Activated naive CD8-positive, alpha-beta T cell treated with anti-CD3 and anti-CD28 coated beads for 36 hours (primary cell): ENCODE data around the gene CDSN. TPM values are rescaled to one million over a fixed set of nuclear protein-coding genes. Genes with fewer than 3 reads are reported as not detected.
"Not testable (repeated sequence)": the region's sequence is repeated elsewhere in the genome, so short reads cannot be mapped to it uniquely, and the experiment has no call there.

Experiments
- DNase-seq: peaks from one replicate; pipeline ENCODE4 v3.0.0; 2021
- H3K27ac Mint-ChIP-seq: one replicate; pipeline ENCODE4 v1.8.0; 2022; ENCODE audit warnings: mild to moderate bottlenecking, moderate library complexity, mixed read lengths
- H3K27me3 Mint-ChIP-seq: one replicate; pipeline ENCODE4 v1.8.0; 2022; ENCODE audit warnings: mild to moderate bottlenecking, mixed read lengths
- H3K36me3 Mint-ChIP-seq: one replicate; pipeline ENCODE4 v1.8.0; 2021; ENCODE audit warnings: mild to moderate bottlenecking, mixed read lengths
- H3K4me1 Mint-ChIP-seq: one replicate; pipeline ENCODE4 v1.8.0; 2021; ENCODE audit warnings: mixed read lengths
- H3K4me3 Mint-ChIP-seq: one replicate; pipeline ENCODE4 v1.8.0; 2022; ENCODE audit warnings: mild to moderate bottlenecking, moderate library complexity, mixed read lengths
- H3K9me3 Mint-ChIP-seq: one replicate; pipeline ENCODE4 v1.8.0; 2022; ENCODE audit warnings: mixed read lengths
- total RNA-seq, 2 experiments: library from RNA; stranded (reverse); gene quantifications; one replicate each; pipeline ENCODE4 v1.2.3, GENCODE V29; 2021

CDSN gene
- not detected for total RNA-seq

- H3K36me3 Mint-ChIP-seq: no peaks in the 10 kb centered on the region
- no peak for DNase-seq
- no peak within 1 kb of the TSS for H3K27ac Mint-ChIP-seq
- no peak within 1 kb of the TSS for H3K4me3 Mint-ChIP-seq
- no peaks in the 10 kb centered on the region for H3K27me3 Mint-ChIP-seq
- H3K9me3 Mint-ChIP-seq: no peaks in the 10 kb centered on the region
- H3K4me1 Mint-ChIP-seq: no peaks in the 10 kb centered on the region
Measured at GRCh38 chr6:31120151-31120915, at the start of gene CDSN. TSS of gene CDSN (minus strand) at chr6:31120446. CDS start at chr6:31120419, 27 bp downstream.

- Mint-ChIP-seq H3K27me3 (no peaks in the 10 kb centered on the region), H3K27ac (no peak overlapping the region), H3K9me3 (no peaks in the 10 kb centered on the region), H3K4me3 (no peak overlapping the region), H3K4me1 (peaks cover 5% of the 10 kb centered on the region), H3K36me3 (peaks cover 4% of the 10 kb centered on the region)
- no peak for DNase-seq
Measured at GRCh38 chr6:31169123-31169857, 49.0 kb upstream of the CDSN start.

- H3K4me3 Mint-ChIP-seq: no peak overlapping the region
- no peaks in the 10 kb centered on the region for H3K9me3 Mint-ChIP-seq
- DNase-seq: no peak
- H3K36me3 Mint-ChIP-seq: peaks cover 4% of the 10 kb centered on the region
- no peaks in the 10 kb centered on the region for H3K27me3 Mint-ChIP-seq
- peak overlapping the region; percentile 40 for H3K27ac Mint-ChIP-seq
- H3K4me1 Mint-ChIP-seq: peaks cover 11% of the 10 kb centered on the region
Measured at GRCh38 chr6:31168606-31169005, 48.4 kb upstream of the CDSN start.

GRCh38 chr6:31165986-31166385, 45.7 kb upstream of the CDSN start:
- no peak overlapping the region for H3K27ac Mint-ChIP-seq
- peaks cover 21% of the 10 kb centered on the region for H3K4me1 Mint-ChIP-seq
- H3K9me3 Mint-ChIP-seq: no peaks in the 10 kb centered on the region
- H3K36me3 Mint-ChIP-seq: peaks cover 20% of the 10 kb centered on the region
- H3K27me3 Mint-ChIP-seq: no peaks in the 10 kb centered on the region
- H3K4me3 Mint-ChIP-seq: no peak overlapping the region
- DNase-seq: no peak

- Mint-ChIP-seq H3K36me3 (peaks cover 24% of the 10 kb centered on the region), H3K4me1 (peaks cover 25% of the 10 kb centered on the region)
- H3K4me3 Mint-ChIP-seq, H3K27ac Mint-ChIP-seq, H3K9me3 Mint-ChIP-seq, DNase-seq, H3K27me3 Mint-ChIP-seq: not testable (repeated sequence)
Measured at GRCh38 chr6:31165064-31165832, 45.0 kb upstream of the CDSN start.

- H3K4me3 Mint-ChIP-seq, H3K27me3 Mint-ChIP-seq, H3K27ac Mint-ChIP-seq, DNase-seq, H3K9me3 Mint-ChIP-seq: not testable (repeated sequence)
- H3K36me3 Mint-ChIP-seq: peaks cover 30% of the 10 kb centered on the region
- peaks cover 30% of the 10 kb centered on the region for H3K4me1 Mint-ChIP-seq
Measured at GRCh38 chr6:31164475-31165063, 44.3 kb upstream of the CDSN start.

- no peak for DNase-seq
- no peaks in the 10 kb centered on the region for H3K9me3 Mint-ChIP-seq
- no peak overlapping the region for H3K4me3 Mint-ChIP-seq
- no peaks in the 10 kb centered on the region for H3K27me3 Mint-ChIP-seq
- peaks cover 33% of the 10 kb centered on the region for H3K4me1 Mint-ChIP-seq
- peaks cover 36% of the 10 kb centered on the region for H3K36me3 Mint-ChIP-seq
- H3K27ac Mint-ChIP-seq: no peak overlapping the region
Measured at GRCh38 chr6:31163922-31164321, 43.7 kb upstream of the CDSN start.

GRCh38 chr6:31162463-31163165, 42.4 kb upstream of the CDSN start:
- H3K4me1 Mint-ChIP-seq: peaks cover 35% of the 10 kb centered on the region
- no peaks in the 10 kb centered on the region for H3K9me3 Mint-ChIP-seq
- H3K27ac Mint-ChIP-seq: no peak overlapping the region
- DNase-seq: no peak
- peaks cover 43% of the 10 kb centered on the region for H3K36me3 Mint-ChIP-seq
- no peaks in the 10 kb centered on the region for H3K27me3 Mint-ChIP-seq
- H3K4me3 Mint-ChIP-seq: no peak overlapping the region

- Mint-ChIP-seq H3K27ac (no peak overlapping the region), H3K4me3 (no peak overlapping the region), H3K36me3 (peaks cover 43% of the 10 kb centered on the region), H3K4me1 (peaks cover 39% of the 10 kb centered on the region), H3K9me3 (no peaks in the 10 kb centered on the region), H3K27me3 (no peaks in the 10 kb centered on the region)
- DNase-seq: no peak
Measured at GRCh38 chr6:31161216-31162126, 41.2 kb upstream of the CDSN start.

GRCh38 chr6:31158863-31159855, 38.9 kb upstream of the CDSN start:
- no peaks in the 10 kb centered on the region for H3K27me3 Mint-ChIP-seq
- H3K27ac Mint-ChIP-seq: peak overlapping the region; percentile 91
- no peaks in the 10 kb centered on the region for H3K9me3 Mint-ChIP-seq
- DNase-seq: peak; percentile 55
- peaks cover 33% of the 10 kb centered on the region for H3K4me1 Mint-ChIP-seq
- H3K36me3 Mint-ChIP-seq: peaks cover 49% of the 10 kb centered on the region
- H3K4me3 Mint-ChIP-seq: peak overlapping the region; percentile 98

GRCh38 chr6:31158140-31158862, 38.1 kb upstream of the CDSN start, which contains the start of gene TCF19:
TSS of gene TCF19 (plus strand) at chr6:31158589. CDS start at chr6:31159470, 881 bp downstream.
- H3K36me3 Mint-ChIP-seq: peaks cover 49% of the 10 kb centered on the region
- H3K4me3 Mint-ChIP-seq: peak within 1 kb of the TSS; percentile 98
- H3K9me3 Mint-ChIP-seq: no peaks in the 10 kb centered on the region
- peak within 1 kb of the TSS; percentile 91 for H3K27ac Mint-ChIP-seq
- no peaks in the 10 kb centered on the region for H3K27me3 Mint-ChIP-seq
- peaks cover 26% of the 10 kb centered on the region for H3K4me1 Mint-ChIP-seq
- DNase-seq: peak; percentile 99

GRCh38 chr6:31157513-31158139, 37.4 kb upstream of the CDSN start, which contains the start of gene CCHCR1:
TSS of gene CCHCR1 (minus strand) at chr6:31157802. CDS start at chr6:31157600, 202 bp downstream.
- Mint-ChIP-seq H3K9me3 (no peaks in the 10 kb centered on the region), H3K4me1 (peaks cover 22% of the 10 kb centered on the region), H3K27me3 (no peaks in the 10 kb centered on the region), H3K36me3 (peaks cover 42% of the 10 kb centered on the region), H3K27ac (peak within 1 kb of the TSS; percentile 91), H3K4me3 (peak within 1 kb of the TSS; percentile 98)
- no peak for DNase-seq
